H1 (cell line): ENCODE measurements around the gene GAGE12J. TPM values are rescaled to one million over a fixed set of nuclear protein-coding genes. Genes with fewer than 3 reads are reported as not detected.

ENCODE experiments used
- CREB1 ChIP-seq: IDR thresholded peaks from 2 replicates; pipeline ENCODE4 v1.6.1; 2012; ENCODE audit warnings: inconsistent platforms
- CTCF ChIP-seq, 3 experiments: IDR thresholded peaks; 1 replicate in 2 of 3; 2 replicates in 1 of 3; pipeline versions ENCODE4 v1.5.1 to v1.6.1; 2011; ENCODE audit warnings: low read length in 3 of 3, mild to moderate bottlenecking in 3 of 3, inconsistent platforms in 2 of 3, low read depth in 1 of 3, moderate library complexity in 1 of 3; ENCODE audit not compliant: insufficient read depth in 1 of 3; ENCODE audit errors: control extremely low read depth in 1 of 3
- HDAC6 ChIP-seq: IDR thresholded peaks from one replicate; pipeline ENCODE4 v1.7.1; 2012; ENCODE audit warnings: low read depth, mild to moderate bottlenecking, inconsistent platforms, low read length, moderate library complexity
- polyA plus RNA-seq, 7 experiments: library from polyadenylated mRNA; depleted of rRNA in 3 of 7; stranded (reverse) in 5 of 7; unstranded in 2 of 7; fragments of >200 nt in 5 of 7; fragments of 200-250 nt in 2 of 7; gene quantifications; 1 replicate in 5 of 7; 2 replicates in 1 of 7; 4 replicates in 1 of 7; pipeline versions ENCODE4 v1.2.1 to v1.2.3, GENCODE V29; 2011 to 2013; ENCODE audit warnings: missing spikeins in 2 of 7, mixed read lengths in 2 of 7
- total RNA-seq: library from RNA; stranded (reverse); fragmentation: NEBNext Ultra II Directional; extraction: Animal tissue kit (Norgen Biotek cat#: 25700); gene quantifications from 2 replicates; pipeline ENCODE4 v1.2.1, GENCODE V29; 2021

Gene GAGE12J
- total and polyA plus RNA-seq, 2 of the 8 experiments (the other 6 are each of a cell fraction or from before 2014, with no cell fraction given), result not detected

- TF ChIP-seq CTCF (IDR thresholded peaks at IDR 0.05; ENCODE audit: control extremely low read depth in 1 of 3, insufficient read depth in 1 of 3, low read depth in 1 of 3, low read length in 3 of 3) (peak; percentile 53 to 79 (median 57)), HDAC6 (no peak), CREB1 (0 out of 2 replicates have a peak, but pooled peaks have one; percentile 21)
- TF ChIP-seq, all 59 proteins: peak for 4
Measured at GRCh38 chrX:49291615-49292337, 30.1 kb upstream of the GAGE12J start (continued).
